Mesothelial cell of epicardium (in vitro differentiated cells): ENCODE results near the gene ARHGAP18. TPM values are rescaled to one million over a fixed set of nuclear protein-coding genes. Genes with fewer than 3 reads are reported as not detected.

Source experiments
- DNase-seq, 2 experiments: peaks; one replicate each; pipeline ENCODE4 v3.0.0; 2021; ENCODE audit warnings: low spot score in 2 of 2; ENCODE audit not compliant: unreplicated experiment in 2 of 2
- H3K27ac Mint-ChIP-seq: 2 replicates; pipeline ENCODE4 v1.8.0; 2021; ENCODE audit warnings: mixed read lengths
- H3K27me3 Mint-ChIP-seq: 2 replicates; pipeline ENCODE4 v1.8.0; 2021; ENCODE audit warnings: low read depth, mixed read lengths
- H3K36me3 Mint-ChIP-seq: 2 replicates; pipeline ENCODE4 v1.8.0; 2021; ENCODE audit warnings: mixed read lengths
- H3K4me1 Mint-ChIP-seq: 2 replicates; pipeline ENCODE4 v1.8.0; 2021; ENCODE audit warnings: mixed read lengths
- H3K4me3 Mint-ChIP-seq: 2 replicates; pipeline ENCODE4 v1.8.0; 2021; ENCODE audit warnings: mild to moderate bottlenecking, moderate library complexity, mixed read lengths
- H3K9me3 Mint-ChIP-seq: 2 replicates; pipeline ENCODE4 v1.8.0; 2021; ENCODE audit warnings: mixed read lengths
- CTCF ChIP-seq: fragments of 200-600 bp; sonication (generic); IDR thresholded peaks from one replicate; pipeline ENCODE4 v1.5.0; 2021; ENCODE audit warnings: antibody characterized with exemption; ENCODE audit not compliant: unreplicated experiment
- total RNA-seq: library from RNA; stranded (reverse); gene quantifications from 3 replicates; pipeline ENCODE4 v1.2.1, GENCODE V29; 2021

ARHGAP18 gene
- total RNA-seq, 1 donor from 2014 or later = 10.5 TPM

- no peak overlapping the region for H3K4me3 Mint-ChIP-seq
- H3K36me3 Mint-ChIP-seq = peaks cover 5% of the 10 kb centered on the region
- no peak overlapping the region for H3K27ac Mint-ChIP-seq
- TF ChIP-seq CTCF = no peak
- H3K27me3 Mint-ChIP-seq = no peaks in the 10 kb centered on the region
- no peak for DNase-seq
- H3K9me3 Mint-ChIP-seq = peaks cover 1% of the 10 kb centered on the region
- peaks cover 24% of the 10 kb centered on the region for H3K4me1 Mint-ChIP-seq
Measured at GRCh38 chr6:129704708-129705107, 5.3 kb downstream of the ARHGAP18 start.

DNA sequence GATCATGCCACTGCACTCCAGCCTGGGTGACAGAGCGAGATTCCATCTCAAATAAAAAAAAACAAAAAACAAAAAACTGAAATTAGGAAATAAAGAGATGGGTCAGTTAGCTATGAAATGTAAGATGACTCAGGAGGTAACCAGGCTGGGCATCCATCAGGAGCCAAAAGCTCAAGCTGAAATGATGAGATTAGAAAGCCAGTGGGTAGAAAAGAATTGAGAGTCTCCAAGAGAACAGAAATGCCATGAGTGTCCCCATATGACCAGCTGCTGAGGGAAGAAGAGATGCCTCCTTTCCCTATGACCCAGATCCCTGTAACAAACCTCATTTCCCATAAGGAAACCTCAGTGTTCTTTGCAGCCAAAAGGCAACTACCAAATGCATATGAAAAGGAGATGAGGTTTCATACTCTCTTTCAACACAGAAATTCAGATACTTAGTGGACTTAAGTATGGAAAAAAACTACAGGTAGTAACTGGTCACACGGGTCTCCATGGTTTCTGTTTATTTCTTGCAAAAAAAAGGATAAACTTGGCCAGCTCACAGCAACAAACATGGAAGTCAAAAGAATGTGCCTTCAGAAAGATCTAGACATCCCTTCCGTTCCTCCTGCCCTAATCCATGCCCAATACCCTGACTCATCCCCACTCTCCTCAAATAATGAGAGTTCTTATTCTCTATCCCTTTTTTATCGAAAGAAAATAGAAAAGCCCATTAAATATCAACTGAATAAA lies 8.1 kb downstream of the ARHGAP18 start:
- Mint-ChIP-seq H3K4me1 (peaks cover 7% of the 10 kb centered on the region), H3K4me3 (no peak overlapping the region), H3K27me3 (no peaks in the 10 kb centered on the region), H3K27ac (no peak overlapping the region), H3K36me3 (peaks cover 5% of the 10 kb centered on the region), H3K9me3 (peaks cover 4% of the 10 kb centered on the region)
- no peak for TF ChIP-seq CTCF
- no peak for DNase-seq

- TF ChIP-seq CTCF = no peak
- Mint-ChIP-seq H3K27me3 (no peaks in the 10 kb centered on the region), H3K4me1 (peaks cover 8% of the 10 kb centered on the region), H3K4me3 (no peak overlapping the region), H3K9me3 (peaks cover 4% of the 10 kb centered on the region), H3K27ac (no peak overlapping the region), H3K36me3 (peaks cover 2% of the 10 kb centered on the region)
- DNase-seq = no peak
Measured at GRCh38 chr6:129700666-129701065, 9.3 kb downstream of the ARHGAP18 start.

DNA sequence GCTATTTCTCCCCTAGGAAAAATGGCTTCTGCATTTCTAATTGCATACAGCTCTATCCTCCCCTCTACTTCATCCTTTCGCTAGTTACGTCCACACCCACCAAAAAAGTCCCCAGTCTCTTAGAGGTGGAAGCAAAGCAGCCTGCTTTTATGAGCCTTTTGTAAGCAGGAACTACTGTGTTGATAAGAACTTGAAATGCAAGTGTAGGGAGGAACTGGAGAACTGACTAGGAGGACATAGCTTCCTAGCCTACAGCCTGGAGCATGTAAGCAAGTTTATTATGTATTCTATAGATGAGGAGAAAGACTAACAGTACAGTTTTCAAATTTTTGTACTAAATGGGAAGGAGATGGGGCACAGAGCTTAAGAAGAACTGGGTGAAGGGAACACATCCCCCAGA lies 10.3 kb downstream of the ARHGAP18 start:
- Mint-ChIP-seq H3K4me1 (peaks cover 11% of the 10 kb centered on the region), H3K4me3 (no peak overlapping the region), H3K9me3 (peaks cover 4% of the 10 kb centered on the region), H3K36me3 (peaks cover 2% of the 10 kb centered on the region), H3K27ac (no peak overlapping the region), H3K27me3 (no peaks in the 10 kb centered on the region)
- DNase-seq = no peak
- TF ChIP-seq CTCF = no peak

DNA sequence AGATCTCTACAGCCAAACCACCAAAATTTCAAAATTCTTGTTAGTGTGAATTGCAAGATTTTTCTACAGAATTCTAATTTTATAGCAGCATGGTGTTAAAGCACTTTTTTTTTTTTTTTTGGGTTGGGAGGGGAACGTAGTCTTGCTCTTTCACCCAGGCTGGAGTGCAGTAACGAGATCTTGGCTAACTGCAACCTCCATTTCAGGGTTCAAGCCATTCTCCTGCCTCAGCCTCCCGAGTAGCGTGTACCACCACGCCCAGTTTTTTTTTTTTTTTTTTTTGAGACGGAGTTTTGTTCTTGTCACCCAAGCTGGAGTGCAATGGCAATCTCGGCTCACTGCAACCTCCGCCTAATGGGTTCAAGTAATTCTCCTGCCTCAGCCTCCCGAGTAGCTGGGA lies 11.5 kb downstream of the ARHGAP18 start:
- Mint-ChIP-seq H3K27me3 (no peaks in the 10 kb centered on the region), H3K27ac (no peak overlapping the region), H3K4me3 (no peak overlapping the region), H3K36me3 (peaks cover 2% of the 10 kb centered on the region), H3K4me1 (peaks cover 11% of the 10 kb centered on the region), H3K9me3 (peaks cover 4% of the 10 kb centered on the region)
- no peak for DNase-seq
- no peak for TF ChIP-seq CTCF
